Activated T-cell treated with anti-CD3 and anti-CD28 coated beads, Interleukin-2, amount 50 U/mL, for 48 hours (primary cell): ENCODE measurements around the gene KRTCAP2.
"Not testable (repeated sequence)": the region's sequence is repeated elsewhere in the genome, so short reads cannot be mapped to it uniquely, and the experiment has no call there.

Source experiments
- DNase-seq, 2 experiments: peaks; one replicate each; pipeline ENCODE4 v3.0.0-alpha.2; 2020

KRTCAP2 gene

GRCh38 chr1:155167166-155168104, 5.7 kb downstream of the KRTCAP2 start:
- peak; percentile 90 to 93 for DNase-seq

GRCh38 chr1:155166471-155167165, 6.5 kb downstream of the KRTCAP2 start:
- peak in 1 of 2 experiments; percentile 30 for DNase-seq

DNA sequence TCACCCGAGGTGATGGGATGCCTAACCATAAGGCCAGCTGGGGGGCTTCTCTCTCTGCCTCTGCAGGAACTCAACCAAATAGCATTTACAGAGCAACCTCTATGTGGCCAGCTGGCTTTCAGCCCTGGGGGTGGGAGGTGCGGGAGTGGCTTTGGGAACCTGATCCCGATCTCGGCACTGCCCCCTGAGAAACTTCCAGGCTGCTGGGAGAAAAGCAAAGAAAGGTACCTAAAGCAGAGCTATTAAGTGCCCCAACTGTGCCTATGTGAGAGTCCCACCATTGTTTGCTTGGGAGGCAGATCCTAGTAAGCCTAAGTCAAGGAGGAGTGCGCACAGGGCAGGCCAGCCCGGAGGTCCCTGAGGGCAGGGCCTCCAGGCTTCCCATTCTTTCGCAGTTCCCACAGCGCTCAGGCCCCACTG, 7.0 kb downstream of the KRTCAP2 start:
- no peak for DNase-seq

DNA sequence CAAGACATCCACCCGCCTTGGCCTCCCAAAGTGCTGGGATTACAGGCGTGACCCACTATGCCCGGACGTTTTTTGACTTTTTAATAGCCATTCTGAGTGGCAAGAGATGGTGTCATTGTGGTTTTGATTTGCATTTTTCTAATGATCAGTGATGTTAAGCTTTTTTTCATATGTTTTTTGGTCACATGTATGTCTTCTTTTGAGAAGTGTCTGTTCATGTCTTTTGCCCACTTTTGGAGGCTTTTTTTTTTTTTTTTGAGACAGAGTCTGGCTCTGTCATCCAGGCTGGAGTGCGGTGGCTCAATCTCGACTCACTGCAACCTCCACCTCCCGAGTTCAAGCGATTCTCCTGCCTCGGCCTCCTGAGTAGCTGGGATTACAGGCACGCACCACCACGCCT, 8.5 kb downstream of the KRTCAP2 start:
- DNase-seq, result not testable (repeated sequence)

DNA sequence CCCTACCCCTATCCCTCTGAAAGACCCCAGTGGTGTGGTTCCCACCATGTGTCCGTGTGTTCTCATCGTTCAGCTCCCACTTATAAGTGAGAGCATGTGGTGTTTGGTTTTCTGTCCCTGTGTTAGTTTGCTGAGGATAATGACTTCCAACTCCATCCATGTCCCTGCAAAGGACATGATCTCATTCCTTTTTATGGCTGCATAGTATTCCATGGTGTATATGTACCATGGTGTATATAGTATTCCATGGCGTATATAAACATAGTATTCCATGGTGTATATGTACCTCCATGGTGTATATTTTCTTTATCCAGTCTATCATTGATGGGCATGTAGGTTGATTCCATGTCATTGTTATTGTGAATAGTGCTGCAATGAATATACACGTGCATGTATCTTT, 9.3 kb downstream of the KRTCAP2 start:
- DNase-seq, result not testable (repeated sequence)

GRCh38 chr1:155162631-155163030, 10.5 kb downstream of the KRTCAP2 start:
- DNase-seq, result not testable (repeated sequence)

- DNase-seq, result no peak
Observed at GRCh38 chr1:155160128-155160527, 13.0 kb downstream of the KRTCAP2 start.

DNA sequence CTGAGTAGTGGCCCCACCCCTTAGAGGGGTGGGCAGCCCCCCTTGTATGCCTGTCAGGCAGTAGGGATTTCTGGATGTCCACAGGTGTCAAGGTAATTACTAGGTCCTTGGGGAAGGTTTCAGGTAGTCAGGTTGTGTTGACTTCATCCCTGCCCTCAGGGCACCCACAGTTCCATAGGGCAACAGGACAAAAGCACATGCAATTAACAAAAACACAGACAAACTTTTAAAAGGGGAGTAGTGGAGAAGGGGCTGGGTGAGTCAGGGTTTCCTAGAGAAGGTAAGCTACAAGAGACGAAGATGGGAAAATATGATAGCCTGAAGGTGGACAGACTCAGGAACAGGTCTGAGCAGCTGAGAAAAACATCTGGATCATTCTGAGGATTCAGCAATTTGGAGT, 14.1 kb downstream of the KRTCAP2 start:
- no peak for DNase-seq

- not testable (repeated sequence) for DNase-seq
Observed at GRCh38 chr1:155155996-155156643, 17.0 kb downstream of the KRTCAP2 start.

- no peak for DNase-seq
Observed at GRCh38 chr1:155145491-155145890, 27.6 kb downstream of the KRTCAP2 start.

DNA sequence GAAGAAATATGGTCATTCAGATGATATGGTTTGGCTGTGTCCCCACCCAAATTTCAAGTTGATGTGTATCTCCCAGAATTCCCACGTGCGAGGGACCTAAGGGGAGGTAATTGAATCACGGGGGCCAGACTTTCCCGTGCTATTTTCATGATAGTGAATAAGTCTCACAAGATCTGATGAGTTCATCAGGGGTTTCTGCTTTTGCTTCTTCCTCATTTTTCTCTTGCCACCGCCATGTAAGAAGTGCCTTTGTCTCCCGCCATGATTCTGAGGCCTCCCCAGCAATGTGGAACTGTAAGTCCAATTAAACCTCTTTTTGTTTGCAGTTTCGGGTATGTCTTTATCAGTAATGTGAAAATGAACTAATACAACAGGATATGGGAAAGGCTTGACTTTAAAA, 31.4 kb downstream of the KRTCAP2 start:
- DNase-seq, result no peak

DNA sequence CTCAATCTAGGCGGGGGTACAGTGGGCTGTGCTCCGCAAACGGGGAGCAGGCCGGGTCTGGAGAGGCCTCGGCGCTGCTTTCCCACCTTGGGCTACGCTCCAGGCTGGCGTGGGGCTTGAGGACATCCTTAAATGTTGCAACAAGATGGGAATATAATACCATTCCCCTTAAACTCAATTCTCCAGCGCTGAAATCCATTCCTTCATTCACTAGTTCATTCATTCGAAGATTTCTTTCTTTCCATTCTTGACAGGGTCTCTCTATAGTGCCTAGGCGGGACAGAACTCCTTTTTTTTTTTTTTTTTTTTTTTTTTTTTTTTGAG, 32.5 kb downstream of the KRTCAP2 start:
- no peak for DNase-seq

DNA sequence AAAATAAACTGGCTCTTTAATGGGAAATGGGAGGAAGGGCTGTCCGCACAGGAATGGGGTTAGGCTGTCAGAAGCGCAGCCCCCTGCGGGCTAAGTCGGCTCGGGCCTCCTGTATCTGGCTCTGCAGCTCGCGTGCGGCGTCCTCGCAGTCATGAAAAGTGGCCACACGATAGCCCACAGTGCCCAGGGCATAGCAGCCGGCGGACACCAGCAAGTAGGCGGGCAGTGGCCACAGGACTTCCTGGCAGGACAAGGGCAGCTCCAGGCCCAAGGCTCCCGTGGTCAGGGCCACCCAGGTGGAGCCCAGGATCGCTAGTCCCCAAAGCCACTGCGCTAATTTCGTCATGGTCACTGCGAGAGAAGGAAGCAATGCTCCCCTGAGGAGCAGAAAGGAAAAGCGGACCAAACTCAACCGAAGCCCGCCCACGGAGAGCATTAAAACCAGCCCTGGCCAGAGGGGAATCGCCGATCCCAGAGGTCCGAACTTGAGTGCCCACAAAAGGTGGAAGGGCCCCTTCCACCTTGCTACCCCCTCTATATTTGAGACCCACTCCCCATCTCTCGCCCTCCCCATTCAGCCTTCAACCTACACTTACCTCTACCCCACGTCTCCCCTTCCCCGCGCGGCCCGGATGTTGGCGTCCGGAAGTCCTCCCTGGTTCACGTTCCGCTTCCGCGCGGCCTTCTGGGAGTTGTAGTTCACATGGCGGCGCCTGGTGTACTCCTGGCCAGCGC, 33.0 kb downstream of the KRTCAP2 start, which contains the start of gene DPM3:
DPM3 (minus strand) TSS at position 637 of the 735 bp plus-strand sequence; CDS start at position 346, 291 bp downstream.
- DNase-seq, result peak; percentile 93

DNA sequence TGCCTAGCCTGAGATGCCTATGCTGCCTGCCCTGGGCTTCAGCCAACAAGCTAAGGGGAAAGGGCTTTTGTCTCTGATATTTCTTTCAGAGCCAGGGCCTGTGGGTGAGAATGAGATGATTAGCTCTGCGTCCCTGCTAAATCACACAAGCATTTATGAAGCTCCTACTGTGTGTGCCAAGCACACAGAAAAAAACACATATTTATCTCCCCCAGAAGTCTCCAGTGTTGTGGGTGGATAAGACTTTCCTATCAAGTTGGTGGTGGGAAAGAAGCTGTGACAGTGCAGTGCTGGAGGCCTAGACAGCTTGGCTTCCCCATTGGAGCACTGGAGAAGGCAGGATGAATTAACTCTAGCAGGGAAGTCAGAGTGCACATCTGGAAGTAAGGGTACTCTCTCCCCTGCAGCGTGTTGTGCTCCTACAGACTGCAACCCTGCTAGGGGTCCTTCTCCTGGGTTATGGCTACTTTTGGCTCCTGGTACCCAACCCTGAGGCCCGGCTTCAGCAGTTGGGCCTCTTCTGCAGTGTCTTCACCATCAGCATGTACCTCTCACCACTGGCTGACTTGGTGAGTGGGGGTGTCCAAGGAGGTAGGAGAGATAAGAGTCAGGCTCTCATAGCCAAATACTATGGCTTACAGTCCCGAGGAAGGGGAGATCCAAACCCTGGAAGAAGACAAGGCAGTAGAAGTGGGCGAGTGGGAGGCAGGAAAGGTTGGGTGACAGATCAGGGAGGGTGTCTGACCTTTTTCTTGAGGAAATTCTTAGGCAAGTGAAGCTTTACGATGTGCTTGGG, 35.8 kb downstream of the KRTCAP2 start:
- no peak for DNase-seq

- peak; percentile 44 to 49 for DNase-seq
Observed at GRCh38 chr1:155136748-155137147, 36.4 kb downstream of the KRTCAP2 start.

DNA sequence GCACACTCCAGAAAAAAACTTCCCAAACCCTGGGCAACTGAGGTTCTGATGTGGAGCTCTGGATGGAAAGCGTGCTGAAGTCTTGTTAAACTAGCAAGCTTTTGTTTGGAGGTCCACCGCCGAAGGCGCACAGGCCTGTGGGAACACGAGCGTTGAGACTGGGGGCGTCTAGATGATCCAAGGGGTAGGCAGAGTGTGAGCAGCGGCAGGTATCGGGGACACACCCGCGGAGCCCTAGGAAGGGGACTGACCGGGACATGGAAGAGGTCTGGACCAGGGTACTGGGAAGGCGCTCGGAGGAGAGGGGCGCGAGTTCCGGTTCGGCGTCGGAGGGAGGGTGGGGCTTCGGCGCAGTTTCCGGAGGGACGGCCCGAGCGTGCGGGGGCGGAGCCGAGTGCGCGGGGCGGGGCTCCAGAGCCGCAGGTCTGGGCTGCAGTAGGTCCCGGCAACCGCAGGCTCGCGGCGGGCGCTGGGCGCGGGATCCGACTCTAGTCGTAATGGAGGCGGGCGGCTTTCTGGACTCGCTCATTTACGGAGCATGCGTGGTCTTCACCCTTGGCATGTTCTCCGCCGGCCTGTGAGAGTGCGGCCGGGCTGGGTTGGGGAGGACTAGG, 37.6 kb downstream of the KRTCAP2 start, which contains the start of gene SLC50A1:
SLC50A1 (plus strand) TSS at position 438 of the 614 bp plus-strand sequence; CDS start at position 498, 60 bp downstream.
- peak; percentile 93 to 96 for DNase-seq

- DNase-seq, result peak; percentile 86 to 87
Observed at GRCh38 chr1:155134880-155135414, 38.2 kb downstream of the KRTCAP2 start.

- no peak for DNase-seq
Observed at GRCh38 chr1:155134322-155134721, 38.8 kb downstream of the KRTCAP2 start.

GRCh38 chr1:155133799-155134281, 39.3 kb downstream of the KRTCAP2 start:
- DNase-seq, result no peak

- no peak for DNase-seq
Observed at GRCh38 chr1:155131856-155132255, 41.2 kb downstream of the KRTCAP2 start.

DNA sequence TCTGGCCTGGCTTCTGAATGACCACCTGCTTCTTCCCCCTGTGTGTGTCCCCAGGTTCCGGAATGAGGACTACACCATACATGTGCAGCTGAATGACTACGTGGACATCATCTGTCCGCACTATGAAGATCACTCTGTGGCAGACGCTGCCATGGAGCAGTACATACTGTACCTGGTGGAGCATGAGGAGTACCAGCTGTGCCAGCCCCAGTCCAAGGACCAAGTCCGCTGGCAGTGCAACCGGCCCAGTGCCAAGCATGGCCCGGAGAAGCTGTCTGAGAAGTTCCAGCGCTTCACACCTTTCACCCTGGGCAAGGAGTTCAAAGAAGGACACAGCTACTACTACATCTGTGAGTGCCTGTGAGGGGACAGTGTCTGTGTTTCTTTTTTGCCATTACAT, 41.8 kb downstream of the KRTCAP2 start:
- DNase-seq, result no peak
